Esophagus squamous epithelium (tissue), 4 donors: ENCODE results near the gene RNF217.

Experiments
- POLR2A ChIP-seq, 4 donors: fragments of 450-650 bp; IDR thresholded peaks; one replicate each; pipeline ENCODE4 v1.6.1; 2017; ENCODE audit warnings: antibody characterized with exemption in 4 of 4, mild to moderate bottlenecking in 4 of 4, moderate library complexity in 3 of 4
- TF ChIP-seq, protein P1 (sequence below), 6 experiments: fragments of 450-650 bp in 4 of 6; fragments of 200-600 bp in 2 of 6; sonication (generic) in 2 of 6; IDR thresholded peaks; one replicate each; pipeline ENCODE4 v1.5.1; 2016 to 2019; ENCODE audit warnings: antibody characterized with exemption in 6 of 6, mild to moderate bottlenecking in 4 of 6, moderate library complexity in 4 of 6

- no peak for TF ChIP-seq POLR2A (IDR thresholded peaks at IDR 0.05)
- TF ChIP-seq, protein P1, sequence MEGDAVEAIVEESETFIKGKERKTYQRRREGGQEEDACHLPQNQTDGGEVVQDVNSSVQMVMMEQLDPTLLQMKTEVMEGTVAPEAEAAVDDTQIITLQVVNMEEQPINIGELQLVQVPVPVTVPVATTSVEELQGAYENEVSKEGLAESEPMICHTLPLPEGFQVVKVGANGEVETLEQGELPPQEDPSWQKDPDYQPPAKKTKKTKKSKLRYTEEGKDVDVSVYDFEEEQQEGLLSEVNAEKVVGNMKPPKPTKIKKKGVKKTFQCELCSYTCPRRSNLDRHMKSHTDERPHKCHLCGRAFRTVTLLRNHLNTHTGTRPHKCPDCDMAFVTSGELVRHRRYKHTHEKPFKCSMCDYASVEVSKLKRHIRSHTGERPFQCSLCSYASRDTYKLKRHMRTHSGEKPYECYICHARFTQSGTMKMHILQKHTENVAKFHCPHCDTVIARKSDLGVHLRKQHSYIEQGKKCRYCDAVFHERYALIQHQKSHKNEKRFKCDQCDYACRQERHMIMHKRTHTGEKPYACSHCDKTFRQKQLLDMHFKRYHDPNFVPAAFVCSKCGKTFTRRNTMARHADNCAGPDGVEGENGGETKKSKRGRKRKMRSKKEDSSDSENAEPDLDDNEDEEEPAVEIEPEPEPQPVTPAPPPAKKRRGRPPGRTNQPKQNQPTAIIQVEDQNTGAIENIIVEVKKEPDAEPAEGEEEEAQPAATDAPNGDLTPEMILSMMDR (IDR thresholded peaks at IDR 0.05): no peak
Observed at GRCh38 chr6:125031385-125031784, 69.1 kb downstream of the RNF217 start.
